Endometrial microvascular endothelial cells (primary cell): ENCODE results near the gene OR9Q1. TPM values are rescaled to one million over a fixed set of nuclear protein-coding genes. Genes with fewer than 3 reads are reported as not detected.

ENCODE experiments used
- in situ Hi-C: cut with HindIII; loops from 2 replicates; pipeline ENCODE4 v1.10.0; 2017; ENCODE audit warnings: low sequenced_read_pairs, low pct_unique_long_range_greater_than_20kb; ENCODE audit errors: inconsistent ontology term
- total RNA-seq: library from RNA; depleted of rRNA; stranded (reverse); fragments of >200 nt; gene quantifications from one replicate; pipeline ENCODE4 v1.2.3, GENCODE V29; 2015; ENCODE audit errors: inconsistent ontology term

Gene OR9Q1
- total RNA-seq, 1 donor from 2014 or later = not detected

DNA sequence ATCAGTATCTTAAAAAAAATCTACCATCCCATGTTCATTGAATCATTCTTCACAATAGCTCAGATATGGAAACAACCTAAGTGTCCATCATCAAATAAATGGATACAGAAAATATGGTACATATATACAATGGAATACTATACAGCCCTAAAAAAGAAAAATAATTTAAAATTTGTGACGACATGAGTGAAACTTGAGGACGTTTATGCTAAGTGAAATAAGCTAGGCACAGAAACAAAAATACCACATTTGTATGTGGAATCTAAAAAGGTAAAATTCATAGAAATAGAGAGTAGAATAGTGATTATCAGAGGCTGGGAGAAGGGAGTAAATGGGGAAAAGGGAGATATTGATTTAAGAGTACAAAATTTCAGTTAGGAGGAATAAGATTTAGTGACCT is 62.8 kb downstream of the OR9Q1 start:
- in situ Hi-C loops = no loop called here

DNA sequence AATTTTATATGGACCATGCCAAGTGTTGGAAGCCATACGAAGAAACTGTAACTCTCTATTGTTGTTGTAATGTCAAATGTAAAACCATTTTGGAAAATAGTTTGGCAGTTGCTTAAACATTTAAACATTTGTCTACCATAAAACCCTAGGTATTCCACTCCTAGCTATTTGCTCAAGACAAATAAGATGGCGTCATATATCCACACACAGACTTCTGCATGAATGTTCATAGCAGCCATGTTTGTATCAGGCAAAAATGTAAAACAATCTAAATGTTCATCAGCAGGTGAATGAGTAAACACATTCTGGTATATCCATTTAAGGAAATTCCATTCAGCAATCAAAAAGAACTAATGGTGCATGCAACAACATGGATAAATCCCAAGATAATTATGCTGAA is 73.8 kb downstream of the OR9Q1 start:
- in situ Hi-C loops = no loop called here

DNA sequence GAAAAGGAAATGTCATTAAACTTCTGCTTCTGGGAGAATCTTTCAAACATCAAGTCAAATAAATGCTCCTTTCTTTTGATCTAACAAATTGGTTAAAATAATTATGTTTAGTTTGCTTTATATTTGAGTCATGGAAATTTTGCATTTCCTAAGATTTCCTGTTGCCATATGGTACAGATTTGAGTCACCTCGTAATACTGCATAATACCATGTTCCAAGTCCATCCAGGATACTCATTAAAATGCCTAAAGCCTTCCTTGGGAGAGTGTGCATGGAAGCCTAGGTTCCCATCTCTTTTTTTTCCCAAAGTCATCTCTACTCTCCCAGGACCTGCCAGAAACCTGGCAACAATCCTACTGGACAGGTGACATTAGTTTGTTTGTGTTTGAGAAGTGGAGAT is 97.4 kb downstream of the OR9Q1 start:
- in situ Hi-C loops = no loop called here

DNA sequence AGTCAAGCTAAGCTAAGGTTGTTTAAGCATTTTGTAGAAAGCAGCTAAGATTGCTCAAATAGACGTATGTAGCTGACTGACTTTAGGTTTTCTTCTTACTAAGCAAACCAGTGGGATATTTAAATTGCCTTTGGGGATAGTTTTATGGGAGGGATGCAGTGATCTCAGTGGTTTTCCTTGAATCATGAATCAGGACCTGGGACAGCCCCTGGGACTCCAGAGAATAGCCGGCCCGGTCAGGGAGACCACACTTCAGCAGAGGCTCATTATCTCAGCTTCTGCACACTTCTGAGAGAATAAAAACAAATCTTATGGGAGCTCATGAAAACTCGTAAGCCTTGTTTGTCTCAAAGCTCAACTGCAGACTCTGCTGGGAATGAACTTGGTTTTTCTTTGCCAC is 101.8 kb downstream of the OR9Q1 start, which contains the start of gene OR9I1:
TSS of gene OR9I1 (minus strand) at position 62 of the 400 bp plus-strand sequence. CDS start 6,086 bp downstream, outside the sequence.
- in situ Hi-C loops = no loop called here

DNA sequence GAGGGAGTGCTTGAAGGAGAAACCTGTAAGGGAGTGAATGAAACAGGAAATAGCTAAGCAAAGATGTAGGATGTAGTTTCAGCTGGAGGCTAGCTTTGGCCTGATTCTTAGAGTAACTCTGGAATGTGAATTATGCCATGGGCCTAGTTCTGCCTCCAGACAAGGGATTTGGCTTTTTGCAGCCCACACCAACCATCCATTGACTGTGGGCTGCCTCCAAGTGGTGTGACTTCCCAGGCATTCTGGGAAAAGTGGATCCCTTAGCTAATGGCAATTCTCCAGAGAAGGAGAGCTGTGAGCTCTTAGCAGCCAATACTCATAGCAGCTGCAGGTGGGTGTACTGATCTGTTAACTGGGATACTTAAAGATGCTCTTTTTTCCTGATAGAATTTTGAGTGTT is 103.7 kb downstream of the OR9Q1 start:
- in situ Hi-C loops = no loop called here

DNA sequence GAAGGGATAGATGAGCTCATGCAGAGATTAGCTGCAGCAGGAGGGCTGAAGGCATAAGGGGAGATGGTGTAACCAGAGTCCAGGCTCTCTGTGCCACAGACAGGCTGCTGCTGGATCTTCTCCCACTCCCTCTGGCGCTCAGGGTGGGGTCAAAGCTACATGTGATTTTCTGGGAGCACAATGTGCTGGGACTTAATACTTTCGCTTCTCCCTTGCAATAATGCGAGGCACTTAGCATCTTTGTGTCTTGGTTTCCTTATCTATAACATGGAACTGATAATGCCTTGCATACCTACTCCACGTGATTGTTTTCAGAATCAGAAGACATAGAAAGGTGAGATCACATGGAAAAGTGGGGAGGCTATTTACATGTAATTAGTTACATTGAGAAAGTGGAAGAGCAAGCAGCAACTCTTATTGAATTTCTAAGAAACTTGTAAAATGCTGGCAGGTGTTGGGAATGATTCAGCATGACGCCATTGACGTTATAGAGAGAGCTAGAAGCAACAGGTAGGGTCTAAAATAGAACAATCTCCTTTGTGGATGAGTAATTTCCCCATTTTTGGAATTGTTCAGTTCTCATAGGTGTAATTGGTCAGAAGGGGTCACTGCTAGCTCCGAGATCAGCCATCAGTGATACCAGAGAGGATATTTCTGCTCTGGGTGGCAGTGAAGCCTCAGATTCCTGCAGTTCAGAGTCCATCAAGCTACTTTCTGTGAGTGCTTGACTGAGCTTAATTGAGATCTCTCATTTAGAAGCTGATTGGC is 109.8 kb downstream of the OR9Q1 start:
- in situ Hi-C loops = no loop called here

DNA sequence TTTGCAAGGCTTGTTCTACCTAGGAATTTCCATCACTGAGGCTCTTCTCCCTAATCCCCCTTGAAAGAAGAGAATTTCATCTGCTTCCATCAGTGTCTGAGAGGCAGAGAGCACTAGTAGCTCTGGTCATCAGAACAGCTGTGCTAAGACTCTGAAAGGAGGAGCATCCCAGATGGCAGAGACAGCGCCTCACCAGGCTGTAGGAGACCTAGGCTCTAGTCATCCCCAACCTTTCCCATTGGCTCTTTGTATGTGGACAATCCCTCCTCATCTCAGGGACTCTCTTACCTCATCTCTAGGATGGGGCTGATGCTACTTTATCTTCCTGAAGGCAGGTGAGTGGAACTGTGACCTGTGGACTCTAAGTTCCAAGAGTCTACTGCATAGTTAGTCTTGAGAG is 110.5 kb downstream of the OR9Q1 start:
- in situ Hi-C loops = no loop called here

DNA sequence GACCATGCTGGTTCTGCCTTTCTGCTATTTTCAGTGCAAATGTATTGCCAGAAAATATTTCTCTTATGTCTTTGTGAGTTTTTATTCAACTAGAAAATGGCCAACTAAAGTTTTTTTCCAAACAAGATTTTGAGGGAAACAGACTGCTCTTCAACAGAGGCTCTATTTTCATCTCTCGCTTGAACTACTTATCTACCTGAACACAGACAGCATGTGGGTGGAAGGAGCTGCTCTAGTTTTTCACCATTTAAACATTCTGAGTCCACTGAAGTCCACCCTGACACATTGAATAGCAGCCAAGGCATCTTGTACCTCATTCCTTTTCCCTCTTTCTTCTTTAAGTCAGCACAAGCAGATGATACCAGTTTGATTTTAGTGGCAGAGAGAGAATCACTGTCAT is 111.5 kb downstream of the OR9Q1 start:
- in situ Hi-C loops = no loop called here

DNA sequence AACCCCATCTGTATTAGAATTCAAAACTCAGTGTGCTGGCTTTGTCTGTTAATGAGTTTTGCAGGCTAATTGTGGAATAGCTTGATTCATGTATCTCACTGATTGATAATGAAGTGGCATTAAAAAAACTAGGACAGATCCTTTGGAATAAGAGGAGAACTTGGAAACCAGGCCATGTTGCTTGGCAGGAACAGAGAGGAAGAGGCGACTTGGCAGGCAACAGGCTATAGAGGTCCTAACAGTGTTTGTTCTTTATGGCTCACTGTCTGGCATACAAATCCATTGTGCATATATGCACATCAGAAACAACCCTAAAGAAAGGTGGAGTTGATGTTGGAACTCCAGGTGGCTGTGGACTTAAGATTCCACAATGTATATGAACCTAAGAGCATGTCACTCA is 119.1 kb downstream of the OR9Q1 start:
- in situ Hi-C loops = no loop called here

DNA sequence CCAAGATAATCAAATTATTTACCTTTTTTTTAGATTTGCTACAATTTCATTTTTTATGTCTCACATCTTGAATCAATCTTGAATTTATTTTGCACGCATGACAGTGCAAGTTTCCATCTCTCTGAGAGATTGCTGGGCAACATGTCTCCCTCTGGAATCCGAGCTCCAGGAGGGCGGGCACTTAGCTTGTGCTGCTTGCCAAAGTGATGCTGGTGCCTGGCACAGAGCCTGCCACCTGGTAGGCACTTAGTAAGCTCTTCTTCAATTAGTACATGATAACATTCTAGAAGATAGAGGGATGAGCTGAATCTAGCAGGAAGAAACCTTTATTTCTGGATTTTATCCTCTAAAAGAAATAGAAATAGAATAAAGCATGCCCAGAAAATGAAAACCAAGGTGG is 129.1 kb downstream of the OR9Q1 start:
- in situ Hi-C loops = no loop called here

DNA sequence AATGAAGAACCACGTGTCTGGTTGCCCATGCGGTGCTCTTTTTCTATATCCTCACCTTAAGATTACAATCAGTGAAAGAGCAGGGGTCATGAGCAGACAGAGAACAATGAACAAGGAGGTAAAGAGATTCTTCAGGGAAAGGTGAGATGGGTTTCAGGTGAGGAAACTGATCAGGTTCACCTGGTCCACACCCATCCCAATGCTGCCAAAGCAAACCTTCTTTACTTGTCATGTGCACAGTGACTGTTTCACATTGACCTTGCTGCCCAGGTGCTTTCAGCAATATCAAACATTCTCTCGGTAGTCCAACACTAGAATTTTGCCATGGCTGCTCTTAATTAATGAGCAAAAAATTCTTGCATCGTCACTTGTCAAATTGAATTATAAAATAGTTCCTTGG is 140.7 kb downstream of the OR9Q1 start:
- in situ Hi-C loops = no loop called here

DNA sequence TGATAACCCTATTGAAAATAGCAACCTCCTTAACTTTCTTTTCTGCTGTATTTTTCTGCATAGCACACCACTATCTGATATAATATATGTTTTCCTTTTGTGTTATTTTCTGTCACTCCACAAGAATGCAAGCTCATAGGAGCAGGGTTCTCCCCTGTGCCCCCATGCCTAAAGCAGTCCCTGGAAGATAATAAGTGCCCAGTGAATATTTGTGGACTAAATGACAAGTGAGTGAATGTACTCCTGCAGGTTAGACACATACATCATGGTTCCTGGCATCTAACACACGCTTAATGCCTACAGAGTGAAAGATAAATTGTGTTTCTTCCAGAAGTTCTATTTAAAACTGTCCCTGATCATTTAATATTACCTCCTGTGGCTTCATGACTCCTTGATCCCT is 141.3 kb downstream of the OR9Q1 start:
- in situ Hi-C loops = no loop called here

DNA sequence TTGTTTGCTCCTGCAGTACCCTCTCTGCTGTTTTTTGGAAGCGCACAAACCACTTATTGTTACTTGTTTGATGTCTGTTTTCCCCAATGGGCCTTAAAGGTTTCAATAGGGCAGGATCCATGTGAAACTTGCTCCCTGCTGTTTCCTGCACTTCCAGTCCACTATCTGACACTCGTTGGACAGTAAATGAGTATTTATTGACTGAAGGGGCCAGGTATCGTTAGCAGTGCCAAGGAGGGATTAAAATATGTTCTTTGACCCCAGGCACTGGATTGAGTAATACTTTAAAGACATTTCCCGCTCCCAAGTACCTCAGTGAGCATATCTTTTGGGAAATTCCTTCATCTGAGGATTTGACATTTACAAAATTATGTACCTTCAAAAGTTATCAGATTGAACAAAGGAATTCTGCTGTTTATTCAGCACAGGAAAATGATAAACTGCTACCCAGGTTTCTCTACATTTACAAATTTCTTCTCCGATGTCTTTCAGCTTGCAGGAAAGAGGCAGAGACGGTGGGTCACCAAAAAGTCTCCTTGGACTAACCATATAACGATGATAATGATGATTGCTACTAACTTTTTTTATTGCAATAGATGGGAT is 141.9 kb downstream of the OR9Q1 start:
- in situ Hi-C loops = no loop called here

DNA sequence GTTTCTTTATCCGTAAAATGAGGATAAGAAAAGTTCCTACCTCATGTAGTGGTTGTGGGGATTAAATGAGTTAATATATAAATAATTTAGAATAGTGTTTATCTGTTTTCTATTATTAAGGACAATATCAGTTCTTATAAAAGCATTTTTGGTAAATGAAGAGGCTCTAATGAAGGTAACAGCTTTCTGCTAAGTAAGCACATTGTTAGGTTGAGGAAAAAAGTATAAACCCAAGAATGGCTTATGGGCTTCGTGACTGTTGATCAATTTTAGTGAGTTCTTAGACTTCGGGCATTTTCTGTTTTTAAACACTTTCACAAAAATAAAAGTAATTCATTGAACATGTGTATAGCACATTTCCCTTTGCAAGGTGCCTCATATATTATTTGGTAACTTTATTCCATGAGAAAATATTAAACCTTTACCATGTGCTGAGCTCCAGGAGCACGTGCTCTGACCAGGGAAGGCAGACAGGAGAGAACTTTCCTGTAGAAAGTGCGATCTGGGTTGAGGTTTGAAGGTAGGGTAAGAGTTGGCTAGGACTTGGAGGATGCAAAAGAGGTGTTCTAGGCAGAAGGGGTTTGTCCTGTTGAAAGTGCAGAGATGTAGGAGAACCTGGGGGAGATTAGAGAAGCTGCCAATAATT is 153.9 kb downstream of the OR9Q1 start:
- in situ Hi-C loops = no loop called here

DNA sequence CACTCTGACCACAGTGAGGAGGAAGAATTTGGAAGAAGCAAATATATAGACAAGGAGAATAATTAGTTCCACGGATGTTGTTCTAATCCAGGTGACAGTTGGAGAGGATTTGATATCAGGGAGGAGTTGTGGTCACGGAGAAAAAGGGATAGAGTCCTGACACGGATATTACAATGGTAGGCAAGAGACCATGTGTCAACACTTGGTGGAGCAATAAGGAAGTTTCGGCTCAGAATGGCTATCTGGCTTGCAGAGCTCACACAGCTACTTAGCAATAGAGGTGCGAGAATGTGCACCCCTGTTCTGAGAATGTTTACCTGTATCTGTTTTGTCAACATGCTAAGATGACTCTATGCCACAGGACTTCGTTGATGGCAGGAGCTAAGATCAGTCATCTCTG is 154.8 kb downstream of the OR9Q1 start:
- in situ Hi-C loops = no loop called here

DNA sequence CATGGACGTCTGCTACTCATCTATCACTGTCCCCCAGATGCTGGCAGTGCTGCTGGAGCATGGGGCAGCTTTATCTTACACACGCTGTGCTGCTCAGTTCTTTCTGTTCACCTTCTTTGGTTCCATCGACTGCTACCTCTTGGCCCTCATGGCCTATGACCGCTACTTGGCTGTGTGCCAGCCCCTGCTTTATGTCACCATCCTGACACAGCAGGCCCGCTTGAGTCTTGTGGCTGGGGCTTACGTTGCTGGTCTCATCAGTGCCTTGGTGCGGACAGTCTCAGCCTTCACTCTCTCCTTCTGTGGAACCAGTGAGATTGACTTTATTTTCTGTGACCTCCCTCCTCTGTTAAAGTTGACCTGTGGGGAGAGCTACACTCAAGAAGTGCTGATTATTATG is 156.0 kb downstream of the OR9Q1 start:
- in situ Hi-C loops = no loop called here

DNA sequence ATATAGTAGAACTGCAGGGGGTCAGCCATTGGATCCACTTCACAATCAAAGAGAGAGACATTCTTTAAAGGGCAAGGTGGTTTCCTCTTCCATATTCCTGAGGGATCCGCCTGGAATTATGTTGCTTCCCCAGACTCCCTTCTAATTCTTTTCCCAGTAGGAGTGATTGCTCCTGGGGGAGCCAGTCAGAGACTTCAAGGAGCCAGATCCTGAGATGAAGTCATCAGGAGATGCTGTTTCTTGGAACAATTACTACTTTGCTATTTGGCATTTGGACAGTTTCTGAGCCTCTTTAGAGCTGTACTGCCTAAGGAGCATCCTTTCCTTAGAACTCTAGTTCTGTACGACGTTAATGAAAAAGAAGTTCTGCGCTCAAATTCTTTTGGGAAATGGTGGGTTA is 163.3 kb downstream of the OR9Q1 start:
- in situ Hi-C loops = no loop called here

DNA sequence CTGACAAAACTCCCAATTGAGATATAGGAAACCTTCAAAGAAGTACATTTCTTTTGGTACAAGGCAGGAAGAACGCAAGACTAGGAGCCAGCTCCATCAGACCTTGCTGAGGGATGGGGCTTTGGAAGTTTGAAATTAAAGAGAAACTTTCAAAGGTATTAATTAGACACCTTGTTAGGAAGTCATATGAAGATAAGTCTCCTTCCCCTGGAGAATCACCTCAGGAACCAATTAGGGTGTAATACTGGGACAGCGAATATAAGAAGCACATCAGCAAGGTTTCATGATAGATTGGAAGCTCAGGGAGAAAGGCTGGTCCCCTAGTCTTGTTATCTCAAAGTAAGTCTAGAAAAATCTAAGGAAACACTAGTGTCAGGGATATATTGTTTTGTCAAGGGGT is 165.1 kb downstream of the OR9Q1 start, which contains the start of gene OR9Q2:
TSS of gene OR9Q2 (plus strand) at position 301 of the 400 bp plus-strand sequence. CDS start 1,421 bp downstream, outside the sequence.
- in situ Hi-C loops = no loop called here

DNA sequence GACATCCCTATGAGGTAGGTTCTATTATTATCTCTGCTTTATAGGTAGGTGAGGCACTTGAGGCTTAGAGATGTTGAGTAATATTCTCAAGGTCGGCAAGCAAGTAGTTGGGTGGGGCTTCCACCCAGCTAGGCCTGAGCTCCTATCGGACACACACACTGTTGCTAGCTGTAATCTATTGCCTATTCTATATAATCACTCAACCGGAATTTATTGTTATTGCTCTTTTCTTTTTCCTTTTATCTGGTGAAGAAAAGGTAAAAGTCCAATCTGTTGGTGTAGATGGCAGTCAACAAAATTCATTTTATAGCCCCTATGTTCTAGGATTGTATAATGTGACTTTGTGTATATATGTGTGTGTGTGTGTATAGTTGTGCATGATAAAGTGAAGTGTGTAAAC is 168.5 kb downstream of the OR9Q1 start:
- in situ Hi-C loops = no loop called here

DNA sequence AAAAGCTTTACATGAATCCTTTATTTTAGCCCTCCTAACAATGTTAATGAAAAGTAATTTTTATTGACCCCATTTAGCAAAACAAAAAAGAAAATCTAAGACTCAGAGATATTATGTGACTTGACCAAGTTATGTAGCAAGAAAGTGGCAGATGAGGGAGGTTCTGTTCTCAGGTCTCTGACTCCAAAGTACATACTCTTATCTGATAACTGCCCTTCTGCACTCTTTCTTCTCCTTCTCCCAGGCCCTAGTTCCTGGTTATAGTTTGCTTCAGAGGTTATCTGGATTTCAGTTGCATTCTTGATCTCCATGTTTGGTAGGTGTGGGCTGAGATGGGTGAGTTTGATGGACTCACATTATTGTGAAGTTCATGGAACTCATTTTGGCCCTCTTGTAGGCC is 169.7 kb downstream of the OR9Q1 start:
- in situ Hi-C loops = no loop called here
